Upper lobe of right lung (tissue), 1 donor: Measurements from ENCODE around the gene RGL1. TPM values are rescaled to one million over a fixed set of nuclear protein-coding genes. Genes with fewer than 3 reads are reported as not detected.

Experiments used
- ATAC-seq: fragments of 200-7000 bp; cut with Tn5 transposase; one replicate; pipeline ENCODE4 v1.9.1; 2020; ENCODE audit warnings: mild to moderate bottlenecking, moderate library complexity
- DNase-seq: peaks from one replicate; pipeline ENCODE4 v3.0.0-alpha.2; 2020
- H3K27ac ChIP-seq: fragments of 200-600 bp; one replicate; pipeline ENCODE4 v1.8.0; 2022
- H3K27me3 ChIP-seq: fragments of 200-600 bp; one replicate; pipeline ENCODE4 v1.8.0; 2022; ENCODE audit warnings: mild to moderate bottlenecking
- H3K36me3 ChIP-seq: fragments of 200-600 bp; one replicate; pipeline ENCODE4 v1.8.0; 2022
- H3K4me1 ChIP-seq: fragments of 200-600 bp; one replicate; pipeline ENCODE4 v1.8.0; 2022
- H3K4me3 ChIP-seq: fragments of 200-600 bp; one replicate; pipeline ENCODE4 v1.8.0; 2022; ENCODE audit warnings: mild to moderate bottlenecking
- H3K9me3 ChIP-seq: fragments of 200-600 bp; one replicate; pipeline ENCODE4 v1.8.0; 2022
- intact Hi-C: fragments of 100-400 bp; cut with DNase I; formaldehyde crosslinking; loops from one replicate; pipeline ENCODE4 v1.11.0; 2022
- total RNA-seq: library from RNA; stranded (reverse); fragmentation: NEBNext Ultra II Directional; extraction: Animal tissue kit (Norgen Biotek cat#: 25700); gene quantifications from one replicate; pipeline ENCODE4 v1.2.1, GENCODE V29; 2021
- TF ChIP-seq, protein P1 (sequence below): fragments of 200-600 bp; IDR thresholded peaks from one replicate; pipeline ENCODE4 v1.8.0; 2022; ENCODE audit warnings: antibody characterized with exemption
- donor health status: DM: no; HTN: yes; CAD: no; lungs with severe emphysema.

RGL1 gene
- total RNA-seq, 1 donor from 2014 or later = 40.9 TPM

DNA sequence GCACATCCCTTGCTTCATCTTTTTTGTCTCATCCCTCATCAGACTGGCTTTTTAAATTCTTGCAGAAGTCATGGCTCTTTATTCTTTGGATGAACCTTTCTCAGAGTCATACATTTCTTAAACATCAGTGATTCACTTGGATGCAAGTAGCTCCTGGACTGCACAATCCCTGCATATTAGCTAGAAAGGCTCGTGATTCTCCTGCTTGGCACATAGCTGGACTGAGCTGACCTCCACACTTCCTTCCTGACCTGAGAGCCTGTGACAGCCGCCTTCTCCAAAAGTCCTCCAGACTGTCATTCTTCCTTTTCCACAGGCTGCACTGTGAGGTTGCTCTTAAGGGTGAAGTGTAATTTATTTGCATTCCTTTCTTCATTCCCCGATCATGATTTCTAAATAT, 109.4 kb downstream of the RGL1 start:
- Histone ChIP-seq H3K36me3 (peaks cover 77% of the 10 kb centered on the region), H3K4me3 (no peak overlapping the region), H3K4me1 (peaks cover 28% of the 10 kb centered on the region), H3K9me3 (no peaks in the 10 kb centered on the region), H3K27ac (no peak overlapping the region), H3K27me3 (no peaks in the 10 kb centered on the region)
- DNase-seq (no peak), ATAC-seq (peak; percentile 72)
- TF ChIP-seq, protein P1, sequence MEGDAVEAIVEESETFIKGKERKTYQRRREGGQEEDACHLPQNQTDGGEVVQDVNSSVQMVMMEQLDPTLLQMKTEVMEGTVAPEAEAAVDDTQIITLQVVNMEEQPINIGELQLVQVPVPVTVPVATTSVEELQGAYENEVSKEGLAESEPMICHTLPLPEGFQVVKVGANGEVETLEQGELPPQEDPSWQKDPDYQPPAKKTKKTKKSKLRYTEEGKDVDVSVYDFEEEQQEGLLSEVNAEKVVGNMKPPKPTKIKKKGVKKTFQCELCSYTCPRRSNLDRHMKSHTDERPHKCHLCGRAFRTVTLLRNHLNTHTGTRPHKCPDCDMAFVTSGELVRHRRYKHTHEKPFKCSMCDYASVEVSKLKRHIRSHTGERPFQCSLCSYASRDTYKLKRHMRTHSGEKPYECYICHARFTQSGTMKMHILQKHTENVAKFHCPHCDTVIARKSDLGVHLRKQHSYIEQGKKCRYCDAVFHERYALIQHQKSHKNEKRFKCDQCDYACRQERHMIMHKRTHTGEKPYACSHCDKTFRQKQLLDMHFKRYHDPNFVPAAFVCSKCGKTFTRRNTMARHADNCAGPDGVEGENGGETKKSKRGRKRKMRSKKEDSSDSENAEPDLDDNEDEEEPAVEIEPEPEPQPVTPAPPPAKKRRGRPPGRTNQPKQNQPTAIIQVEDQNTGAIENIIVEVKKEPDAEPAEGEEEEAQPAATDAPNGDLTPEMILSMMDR = no peak
- intact Hi-C loops = loop anchor here (10.0 kb wide), 1 partner anchor 259 kb away; the partner anchor contains the start of gene APOBEC4

DNA sequence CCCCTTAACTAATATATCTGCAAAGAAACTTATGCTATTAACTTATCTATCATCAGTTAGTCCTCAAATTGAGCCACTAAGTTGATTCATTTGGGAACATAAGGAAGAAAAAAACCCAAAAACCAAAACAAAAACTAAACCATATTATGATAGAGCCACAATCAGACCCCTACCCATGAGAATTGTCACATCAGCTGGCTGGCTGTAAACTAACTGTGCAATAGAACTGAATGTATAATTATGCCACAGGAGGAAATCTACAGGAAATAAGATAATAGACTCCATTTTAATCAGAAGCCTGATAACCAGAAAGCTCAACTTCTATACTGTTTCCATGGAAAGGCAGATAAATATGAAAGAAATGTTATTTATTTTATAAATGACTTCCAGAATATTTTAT, 110.0 kb downstream of the RGL1 start:
- no peaks in the 10 kb centered on the region for H3K27me3 ChIP-seq
- intact Hi-C loops = loop anchor here (10.0 kb wide), 1 partner anchor 260 kb away; the partner anchor contains the start of gene APOBEC4
- DNase-seq = no peak
- H3K36me3 ChIP-seq = peaks cover 77% of the 10 kb centered on the region
- H3K9me3 ChIP-seq = no peaks in the 10 kb centered on the region
- H3K27ac ChIP-seq = no peak overlapping the region
- no peak for ATAC-seq
- H3K4me1 ChIP-seq = peaks cover 28% of the 10 kb centered on the region
- H3K4me3 ChIP-seq = no peak overlapping the region
- TF ChIP-seq, protein P1 = no peak

DNA sequence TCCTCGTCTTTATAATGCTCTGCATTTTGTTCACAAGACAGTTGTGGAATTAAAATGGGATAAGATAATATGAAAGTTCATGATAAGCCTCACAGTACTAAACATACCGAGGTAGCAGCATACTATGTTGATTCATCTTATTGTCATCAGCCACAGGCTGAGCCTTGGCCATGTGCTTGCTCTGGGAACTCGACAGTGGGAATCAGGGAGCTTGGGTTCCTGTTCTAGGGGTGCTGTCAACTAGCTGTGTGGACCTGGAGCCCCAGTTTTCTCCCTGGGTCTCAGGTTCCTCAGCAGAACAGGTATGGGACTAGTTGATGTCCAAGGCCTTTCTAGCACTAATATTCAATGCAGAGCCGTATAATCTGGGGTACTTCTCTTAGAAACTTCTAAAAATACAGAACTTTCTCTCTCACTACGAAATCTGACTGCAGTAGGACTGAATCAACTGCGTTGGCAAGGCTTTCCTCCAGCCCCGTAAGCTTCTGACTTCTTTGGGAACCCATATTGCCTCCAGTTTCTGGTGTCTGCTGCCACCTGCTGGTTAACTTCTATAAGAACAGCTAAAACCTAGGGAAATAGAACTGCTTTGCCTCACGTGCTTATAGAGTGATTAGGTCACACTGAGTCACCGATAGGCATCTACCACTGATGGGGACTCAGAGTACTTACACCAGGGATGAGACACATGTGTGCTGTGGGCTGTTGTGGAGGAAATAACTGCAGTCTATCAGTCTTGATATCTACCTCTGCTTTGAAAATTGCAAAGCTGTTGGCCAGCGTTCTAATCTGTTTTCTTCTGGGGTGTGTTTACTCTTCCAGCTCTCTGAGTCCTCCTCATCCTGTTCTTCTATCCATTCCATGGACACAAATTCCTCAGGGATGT, 110.9 kb downstream of the RGL1 start:
- intact Hi-C loops = loop anchor here (10.0 kb wide), 1 partner anchor 261 kb away; the partner anchor contains the start of gene APOBEC4
- DNase-seq = no peak
- peaks cover 76% of the 10 kb centered on the region for H3K36me3 ChIP-seq
- TF ChIP-seq, protein P1 = peak; percentile 85
- no peak overlapping the region for H3K4me3 ChIP-seq
- no peaks in the 10 kb centered on the region for H3K27me3 ChIP-seq
- H3K9me3 ChIP-seq = no peaks in the 10 kb centered on the region
- peak overlapping the region; percentile 32 for H3K27ac ChIP-seq
- ATAC-seq = peak; percentile 94
- peaks cover 28% of the 10 kb centered on the region for H3K4me1 ChIP-seq

DNA sequence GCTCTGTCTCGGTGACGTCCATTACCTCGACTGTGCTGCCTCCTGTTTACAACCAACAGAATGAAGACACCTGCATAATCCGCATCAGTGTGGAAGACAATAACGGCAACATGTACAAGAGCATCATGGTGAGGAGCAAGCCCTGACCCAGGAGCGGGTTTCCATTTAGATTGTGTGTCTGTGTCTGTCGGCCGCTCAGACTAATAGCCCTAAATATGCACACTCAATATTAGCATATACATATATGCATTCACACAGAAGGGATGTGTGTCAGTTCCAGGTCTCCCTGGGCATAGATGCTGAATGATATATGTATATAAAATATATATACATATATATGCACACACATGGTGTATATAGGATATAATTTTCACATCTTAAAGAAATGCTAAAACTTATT, 111.7 kb downstream of the RGL1 start:
- Histone ChIP-seq H3K36me3 (peaks cover 77% of the 10 kb centered on the region), H3K27me3 (no peaks in the 10 kb centered on the region), H3K4me3 (no peak overlapping the region), H3K27ac (no peak overlapping the region), H3K9me3 (no peaks in the 10 kb centered on the region), H3K4me1 (peaks cover 28% of the 10 kb centered on the region)
- TF ChIP-seq, protein P1 = no peak
- intact Hi-C loops = loop anchor here (10.0 kb wide), 1 partner anchor 262 kb away; the partner anchor contains the start of gene APOBEC4
- DNase-seq = no peak
- no peak for ATAC-seq

DNA sequence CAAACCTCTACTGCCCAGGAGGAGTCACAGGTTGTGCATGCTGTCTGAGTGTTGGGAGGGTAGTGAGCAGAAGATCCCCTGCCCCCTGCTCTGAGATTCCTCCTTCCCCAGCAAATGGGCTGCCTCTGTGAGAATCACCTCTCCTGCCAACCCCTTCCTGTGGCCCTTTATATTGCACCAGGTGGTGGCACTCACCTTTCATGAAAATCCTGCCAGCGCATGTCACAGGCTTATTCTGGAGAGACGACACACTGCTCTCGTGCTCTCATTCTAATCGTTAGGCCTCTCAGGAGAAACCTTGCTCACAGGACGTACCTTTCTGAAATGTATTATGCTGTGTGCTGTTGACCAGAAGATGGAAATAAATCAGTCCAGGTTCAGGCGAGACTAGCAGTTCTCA, 113.7 kb downstream of the RGL1 start:
- intact Hi-C loops = loop anchor here (10.0 kb wide), 1 partner anchor 264 kb away; the partner anchor contains the start of gene APOBEC4
- Histone ChIP-seq H3K9me3 (no peaks in the 10 kb centered on the region), H3K4me1 (peaks cover 27% of the 10 kb centered on the region), H3K36me3 (peaks cover 77% of the 10 kb centered on the region), H3K4me3 (no peak overlapping the region), H3K27me3 (no peaks in the 10 kb centered on the region), H3K27ac (no peak overlapping the region)
- TF ChIP-seq, protein P1 = no peak
- ATAC-seq (no peak), DNase-seq (no peak)
